Endothelial cell of umbilical vein (primary cell): ENCODE results near the gene B3GAT1. TPM values are rescaled to one million over a fixed set of nuclear protein-coding genes. Genes with fewer than 3 reads are reported as not detected.

Source experiments
- BruUV-seq: library from RNA; stranded (reverse); fragments of 400-500 nt; replicated peaks from 2 replicates; lab custom pipeline; 2021; lab: Mats Ljungman, UMichigan
- CTCF ChIA-PET: fragments of 300-600, 350-600 bp; sonication (Branson Sonifier 250); formaldehyde crosslinking; loops from one replicate; lab custom pipeline; 2021; ENCODE audit warnings: antibody characterized with exemption, inconsistent platforms; lab: Charles Lee
- POLR2A ChIA-PET: fragments of 300-600, 350-600 bp; sonication (Branson Sonifier 250); formaldehyde crosslinking; loops from one replicate; lab custom pipeline; 2021; ENCODE audit warnings: antibody characterized with exemption, inconsistent platforms; lab: Charles Lee
- DNase-seq: peaks from one replicate; pipeline ENCODE4 v3.0.0-alpha.2; 2011; ENCODE audit warnings: low read depth, low spot score
- FAIRE-seq: peaks from 2 replicates; lab custom pipeline; 2011; peaks lifted over from hg19 to GRCh38; lab: Jason Lieb, UNC
- H2AFZ ChIP-seq: 2 replicates; pipeline ENCODE4 v1.6.0; 2012; ENCODE audit warnings: low read depth, low read length, control low read depth, inconsistent platforms
- H3K27ac ChIP-seq: 2 replicates; pipeline ENCODE4 v1.5.1; 2011; ENCODE audit warnings: low read depth, mild to moderate bottlenecking, control low read depth, low read length, moderate library complexity; ENCODE audit not compliant: insufficient read depth
- H3K27me3 ChIP-seq, 2 experiments: 2 replicates each; pipeline versions ENCODE4 v1.6.0 to v1.6.1; 2011; ENCODE audit warnings: low read length in 2 of 2, mixed read lengths in 1 of 2; ENCODE audit not compliant: control insufficient read depth in 2 of 2, insufficient read depth in 2 of 2
- H3K36me3 ChIP-seq, 2 experiments: 2 replicates in 1 of 2; 3 replicates in 1 of 2; pipeline ENCODE4 v1.5.1; 2011; ENCODE audit warnings: low read length in 2 of 2, mild to moderate bottlenecking in 1 of 2, moderate library complexity in 1 of 2; ENCODE audit not compliant: control insufficient read depth in 2 of 2, insufficient read depth in 2 of 2; ENCODE audit errors: extremely low read depth in 1 of 2
- H3K4me1 ChIP-seq: 3 replicates; pipeline ENCODE4 v1.5.1; 2011; ENCODE audit warnings: mild to moderate bottlenecking, low read length; ENCODE audit not compliant: control insufficient read depth, insufficient read depth; ENCODE audit errors: extremely low read depth
- H3K4me2 ChIP-seq: 2 replicates; pipeline ENCODE4 v1.6.1; 2011; ENCODE audit warnings: low read length, control low read depth, mixed read lengths; ENCODE audit not compliant: insufficient read depth
- H3K4me3 ChIP-seq, 3 experiments: fragments of 200-600 bp in 1 of 3; sonication (generic), shearing (Covaris generic) in 1 of 3; replicated peaks in 1 of 3; 2 replicates each; pipeline ENCODE4 v1.5.1; 2011 to 2016; ENCODE audit warnings: control low read depth in 3 of 3, low read length in 3 of 3, mild to moderate bottlenecking in 2 of 3, inconsistent platforms in 1 of 3, low read depth in 1 of 3, moderate library complexity in 1 of 3; ENCODE audit not compliant: insufficient read depth in 1 of 3
- H3K79me2 ChIP-seq: 2 replicates; pipeline ENCODE4 v1.6.0; 2012; ENCODE audit warnings: low read length, inconsistent platforms; ENCODE audit not compliant: control insufficient read depth, insufficient read depth
- H3K9ac ChIP-seq: replicated peaks from 2 replicates; pipeline ENCODE3; 2011; ENCODE audit warnings: low read length, control low read depth; ENCODE audit not compliant: insufficient read depth; ENCODE audit errors: extremely low read depth
- H3K9me1 ChIP-seq: replicated peaks from 3 replicates; pipeline ENCODE4 v1.6.0; 2011; ENCODE audit warnings: mild to moderate bottlenecking, low read length; ENCODE audit not compliant: control insufficient read depth, insufficient read depth; ENCODE audit errors: extremely low read depth
- H3K9me3 ChIP-seq: replicated peaks from 2 replicates; pipeline ENCODE4 v1.5.1; 2012; ENCODE audit warnings: low read length, inconsistent platforms; ENCODE audit not compliant: control insufficient read depth, insufficient read depth
- H4K20me1 ChIP-seq: replicated peaks from 2 replicates; pipeline ENCODE3; 2011; ENCODE audit warnings: mild to moderate bottlenecking, low read length; ENCODE audit not compliant: control insufficient read depth, insufficient read depth; ENCODE audit errors: extremely low read depth
- CTCF ChIP-seq, 2 donors: IDR thresholded peaks; 1 replicate in 1 of 2; 2 replicates in 1 of 2; pipeline ENCODE4 v1.5.1; 2011; ENCODE audit warnings: low read length in 2 of 2, mild to moderate bottlenecking in 2 of 2, moderate library complexity in 2 of 2, control low read depth in 1 of 2, inconsistent platforms in 1 of 2, low read depth in 1 of 2; ENCODE audit not compliant: insufficient read depth in 1 of 2; ENCODE audit errors: extremely low read depth in 1 of 2
- EZH2 ChIP-seq: IDR thresholded peaks from 2 replicates; pipeline ENCODE4 v1.6.1; 2012; ENCODE audit warnings: borderline replicate concordance, low read depth, mild to moderate bottlenecking, moderate library complexity, low read length, inconsistent platforms; ENCODE audit not compliant: severe bottlenecking
- FOS ChIP-seq: IDR thresholded peaks from 2 replicates; pipeline ENCODE4 v1.6.1; 2011; ENCODE audit warnings: mild to moderate bottlenecking, low read length, moderate library complexity, borderline replicate concordance; ENCODE audit not compliant: insufficient read depth
- GATA2 ChIP-seq: IDR thresholded peaks from 2 replicates; pipeline ENCODE4 v1.7.0; 2011; ENCODE audit warnings: low read depth, mild to moderate bottlenecking, moderate library complexity, mixed read lengths, low read length; ENCODE audit not compliant: insufficient read length, insufficient read depth
- JUN ChIP-seq: IDR thresholded peaks from 2 replicates; pipeline ENCODE4 v1.6.1; 2011; ENCODE audit warnings: borderline replicate concordance, low read depth; ENCODE audit not compliant: insufficient read length, insufficient read depth
- MAX ChIP-seq: IDR thresholded peaks from 2 replicates; pipeline ENCODE4 v1.6.1; 2011; ENCODE audit not compliant: insufficient read depth, insufficient read length
- MYC ChIP-seq: IDR thresholded peaks from one replicate; pipeline ENCODE4 v1.6.1; 2011; ENCODE audit warnings: mild to moderate bottlenecking, low read depth, low read length
- POLR2A ChIP-seq: IDR thresholded peaks from 2 replicates; pipeline ENCODE4 v1.6.1; 2012; ENCODE audit warnings: low read depth, mild to moderate bottlenecking, control low read depth, low read length
- POLR2AphosphoS5 ChIP-seq: IDR thresholded peaks from 2 replicates; pipeline ENCODE4 v1.6.1; 2012; ENCODE audit warnings: low read depth, mild to moderate bottlenecking, control low read depth, low read length, moderate library complexity; ENCODE audit not compliant: insufficient read depth
- dilution Hi-C: fragments of 300-500 bp; cut with MboI; formaldehyde crosslinking; loops from one replicate; pipeline ENCODE4 v1.15.0; 2019; ENCODE audit warnings: low sequenced_read_pairs; ENCODE audit not compliant: extremely low pct_ligation_motif_present
- intact Hi-C: fragments of 100-400 bp; cut with micrococcal nuclease; formaldehyde crosslinking; loops from one replicate; pipeline ENCODE4 v1.10.0; 2022
- polyA plus RNA-seq, 4 experiments: library from polyadenylated mRNA; depleted of rRNA in 3 of 4; stranded (reverse) in 3 of 4; unstranded in 1 of 4; fragments of >200 nt; gene quantifications; 2 replicates each; pipeline versions ENCODE4 v1.2.1 to v1.2.3, GENCODE V29; 2011 to 2012; ENCODE audit warnings: missing spikeins in 1 of 4
- total RNA-seq: library from RNA; stranded (reverse); gene quantifications from 2 replicates; pipeline ENCODE4 v1.2.3, GENCODE V29; 2021

Gene B3GAT1
- total and polyA plus RNA-seq, 2 donors (not counting 3 experiments of a cell fraction or from before 2014, with no cell fraction given), result 0.01 TPM; not detected in 1

GRCh38 chr11:134409552-134410429 is 2.3 kb downstream of the B3GAT1 start:
- FAIRE-seq, result no peak
- BruUV-seq, result no TSS peak
- no peak overlapping the region for H3K27ac ChIP-seq
- H2AFZ ChIP-seq, result no peak overlapping the region
- H3K9me3 ChIP-seq, result no peaks in the 10 kb centered on the region
- H3K27me3 ChIP-seq, result peaks cover 27 to 34% of the 10 kb centered on the region in 2 experiments
- no peaks in the 10 kb centered on the region for H3K79me2 ChIP-seq
- ChIA-PET POLR2A (no interaction called here), CTCF (no interaction called here)
- H3K9ac ChIP-seq, result no peak overlapping the region
- H3K4me3 ChIP-seq, result no peak overlapping the region
- intact Hi-C loops, result no loop called here
- H3K4me2 ChIP-seq, result no peak overlapping the region
- H4K20me1 ChIP-seq, result no peaks in the 10 kb centered on the region
- TF ChIP-seq EZH2, result no peak
- no peak for TF ChIP-seq MYC
- no peak for TF ChIP-seq JUN
- no peak for TF ChIP-seq POLR2AphosphoS5
- no peak for TF ChIP-seq GATA2
- no peaks in the 10 kb centered on the region for H3K9me1 ChIP-seq
- no peaks in the 10 kb centered on the region for H3K36me3 ChIP-seq
- no peak for DNase-seq
- H3K4me1 ChIP-seq, result no peaks in the 10 kb centered on the region
- dilution Hi-C loops, result no loop called here

- H3K4me2 ChIP-seq, result no peak overlapping the region
- dilution Hi-C loops (no loop called here), intact Hi-C loops (no loop called here)
- H3K9ac ChIP-seq, result no peak overlapping the region
- H3K27ac ChIP-seq, result no peak overlapping the region
- no peaks in the 10 kb centered on the region for H3K9me3 ChIP-seq
- no peaks in the 10 kb centered on the region for H3K4me1 ChIP-seq
- DNase-seq, result no peak
- no peaks in the 10 kb centered on the region for H3K36me3 ChIP-seq
- H3K27me3 ChIP-seq, result peaks cover 14 to 18% of the 10 kb centered on the region in 2 experiments
- no peak overlapping the region for H3K4me3 ChIP-seq
- no peak overlapping the region for H2AFZ ChIP-seq
- ChIA-PET POLR2A (no interaction called here), CTCF (no interaction called here)
- H4K20me1 ChIP-seq, result no peaks in the 10 kb centered on the region
- H3K79me2 ChIP-seq, result no peaks in the 10 kb centered on the region
- no TSS peak for BruUV-seq
- TF ChIP-seq POLR2A (no peak), JUN (no peak), GATA2 (no peak), MYC (no peak), MAX (no peak), POLR2AphosphoS5 (no peak), EZH2 (no peak), FOS (no peak), CTCF (IDR thresholded peaks at IDR 0.05; ENCODE audit: extremely low read depth in 1 of 2, insufficient read depth in 1 of 2, low read depth in 1 of 2, low read length in 2 of 2) (no peak)
- no peaks in the 10 kb centered on the region for H3K9me1 ChIP-seq
- FAIRE-seq, result no peak
Measured at GRCh38 chr11:134407923-134408322, 4.1 kb downstream of the B3GAT1 start.
